Thyroid gland (tissue), 4 donors: ENCODE results near the gene HCFC1R1. TPM values are rescaled to one million over a fixed set of nuclear protein-coding genes. Genes with fewer than 3 reads are reported as not detected.
"Not testable (repeated sequence)": the region's sequence is repeated elsewhere in the genome, so short reads cannot be mapped to it uniquely, and the experiment has no call there.

ENCODE experiments used
- DNase-seq, 2 donors: peaks; one replicate each; pipeline ENCODE4 v3.0.0-alpha.2; 2019
- H3K27ac ChIP-seq, 3 donors: fragments of 200-600 bp; sonication (generic); 1 replicate in 2 of 3; 2 replicates in 1 of 3; pipeline ENCODE4 v1.5.1; 2016 to 2019; ENCODE audit warnings: mild to moderate bottlenecking in 1 of 3, moderate library complexity in 1 of 3
- H3K27me3 ChIP-seq: fragments of 200-600 bp; sonication (generic); one replicate; pipeline ENCODE4 v1.5.1; 2019
- H3K36me3 ChIP-seq, 2 donors: fragments of 200-600 bp; sonication (generic); one replicate each; pipeline ENCODE4 v1.5.1; 2016 to 2019
- H3K4me1 ChIP-seq, 2 donors: fragments of 200-600 bp; sonication (generic); one replicate each; pipeline ENCODE4 v1.5.1; 2017 to 2019
- H3K4me3 ChIP-seq, 3 donors: fragments of 200-600 bp; sonication (generic); replicated peaks in 1 of 3; 1 replicate in 2 of 3; 2 replicates in 1 of 3; pipeline ENCODE4 v1.5.1; 2016; ENCODE audit warnings: mild to moderate bottlenecking in 1 of 3
- H3K9me3 ChIP-seq: fragments of 200-600 bp; sonication (generic); one replicate; pipeline ENCODE4 v1.5.1; 2017
- CTCF ChIP-seq, 6 experiments: fragments of 200-600 bp in 3 of 6; fragments of 450-650 bp in 3 of 6; sonication (generic) in 3 of 6; IDR thresholded peaks; one replicate each; pipeline ENCODE4 v1.5.1; 2016 to 2019; ENCODE audit warnings: antibody characterized with exemption in 6 of 6, mild to moderate bottlenecking in 2 of 6, inconsistent platforms in 1 of 6, moderate library complexity in 1 of 6
- POLR2A ChIP-seq, 2 donors: fragments of 450-650 bp; IDR thresholded peaks; one replicate each; pipeline ENCODE4 v1.6.1; 2017; ENCODE audit warnings: antibody characterized with exemption in 2 of 2, mild to moderate bottlenecking in 2 of 2, moderate library complexity in 1 of 2
- whole genome bisulfite sequencing, 2 donors: methylation state at CpG; one replicate each; pipeline ENCODE4 v1.1.5; 2017; 5-methylcytosine and 5-hydroxymethylcytosine counted together
- intact Hi-C: fragments of 100-400 bp; cut with DNase I; formaldehyde crosslinking; loops from one replicate; pipeline ENCODE4 v1.15.1; 2023
- total RNA-seq, 4 donors: library from RNA; depleted of rRNA; stranded (reverse); fragments of >200 nt; gene quantifications; one replicate each; pipeline ENCODE4 v1.2.3, GENCODE V29; 2016

Gene HCFC1R1
- total RNA-seq, 4 donors from 2014 or later, result 10.1 to 51.7 (median 29.7) TPM

- H3K27me3 ChIP-seq, result no peaks in the 10 kb centered on the region
- H3K27ac ChIP-seq, result no peak overlapping the region
- 93 to 94% methylated on average over 4 to 6 of the region's 9 CpGs for WGBS, 2 donors
- DNase-seq, result no peak
- no peak overlapping the region for H3K4me3 ChIP-seq
- TF ChIP-seq CTCF (IDR thresholded peaks at IDR 0.05), result no peak
- TF ChIP-seq POLR2A (IDR thresholded peaks at IDR 0.05), result no peak
- intact Hi-C loops, result no loop called here
- peaks cover 0 to 21% of the 10 kb centered on the region in 2 donors for H3K4me1 ChIP-seq
- H3K9me3 ChIP-seq, result no peaks in the 10 kb centered on the region
- no peaks in the 10 kb centered on the region for H3K36me3 ChIP-seq
Measured at GRCh38 chr16:3070608-3071111, 46.9 kb upstream of the HCFC1R1 start.

- intact Hi-C loops, result loop anchor here (10.0 kb wide), 1 partner anchor 56 kb away; no protein-coding TSS in a partner anchor
- WGBS, 2 donors, result 95% methylated on average over 10 of the region's 11 CpGs
- H3K9me3 ChIP-seq, H3K27me3 ChIP-seq, DNase-seq, H3K36me3 ChIP-seq, H3K27ac ChIP-seq, H3K4me3 ChIP-seq: not testable (repeated sequence)
- peaks cover 0 to 34% of the 10 kb centered on the region in 2 donors for H3K4me1 ChIP-seq
Measured at GRCh38 chr16:3069146-3069545, 45.4 kb upstream of the HCFC1R1 start.

DNA sequence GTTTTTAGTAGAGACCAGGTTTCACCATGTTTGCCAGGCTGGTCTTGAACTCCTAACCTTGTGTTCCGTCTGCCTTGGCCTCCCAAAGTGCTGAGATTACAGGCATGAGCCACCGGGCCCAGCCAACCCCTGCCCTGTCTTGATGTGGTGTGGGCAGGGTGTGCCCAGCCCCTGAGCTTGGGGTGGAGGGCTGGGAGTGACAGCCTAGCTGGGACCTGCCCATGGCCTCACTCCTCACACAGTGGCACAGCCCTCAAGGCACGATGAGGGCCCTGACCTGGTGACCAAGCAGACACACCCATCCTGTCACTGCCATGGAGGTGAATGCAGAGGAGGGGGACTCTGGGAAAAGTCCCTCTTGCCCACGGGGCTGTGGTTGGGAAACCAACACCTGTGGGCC, 44.7 kb upstream of the HCFC1R1 start:
- WGBS, 2 donors, result 42 to 67% methylated on average over 2 to 3 of the region's 4 CpGs
- H3K4me1 ChIP-seq, result peaks cover 0 to 34% of the 10 kb centered on the region in 2 donors
- H3K4me3 ChIP-seq, result no peak overlapping the region
- no peaks in the 10 kb centered on the region for H3K36me3 ChIP-seq
- no peak for DNase-seq
- H3K27ac ChIP-seq, result peak overlapping the region in 1 of 3 donors; percentile 41
- H3K27me3 ChIP-seq, result no peaks in the 10 kb centered on the region
- intact Hi-C loops, result loop anchor here (10.0 kb wide), 1 partner anchor 56 kb away; no protein-coding TSS in a partner anchor
- TF ChIP-seq CTCF (IDR thresholded peaks at IDR 0.05) (no peak), POLR2A (IDR thresholded peaks at IDR 0.05) (no peak)
- no peaks in the 10 kb centered on the region for H3K9me3 ChIP-seq

DNA sequence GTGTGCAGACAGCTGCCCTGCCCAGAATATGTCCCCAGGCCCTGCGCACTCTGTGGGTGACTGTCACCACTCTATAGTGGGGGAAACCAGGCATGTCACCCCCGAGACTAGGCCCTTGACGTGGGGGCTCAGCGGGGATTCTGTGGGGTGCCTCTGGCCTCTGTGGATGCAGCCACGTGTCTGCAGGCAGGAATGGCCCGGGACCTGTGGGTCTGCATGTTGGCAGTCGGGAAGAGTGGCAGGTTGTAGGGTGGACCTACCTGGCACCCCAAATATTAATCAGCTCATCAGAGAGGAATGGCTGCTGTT, 42.7 kb upstream of the HCFC1R1 start:
- Histone ChIP-seq H3K36me3 (no peaks in the 10 kb centered on the region), H3K4me3 (peak overlapping the region in 1 of 3 donors; percentile 18), H3K27me3 (no peaks in the 10 kb centered on the region), H3K4me1 (peaks cover 0 to 34% of the 10 kb centered on the region in 2 donors), H3K9me3 (no peaks in the 10 kb centered on the region), H3K27ac (peak overlapping the region in 2 of 3 donors; percentile 71 to 76)
- TF ChIP-seq CTCF (IDR thresholded peaks at IDR 0.05) (no peak), POLR2A (IDR thresholded peaks at IDR 0.05) (no peak)
- WGBS, 2 donors, result 78% methylated on average over 6 of the region's 7 CpGs; no CpG with 5 or more reads in 1 of the 2 donors
- DNase-seq, result no peak
- intact Hi-C loops, result loop anchor here (10.0 kb wide), 1 partner anchor 58 kb away; no protein-coding TSS in a partner anchor

GRCh38 chr16:3065742-3066439, 42.1 kb upstream of the HCFC1R1 start:
- Histone ChIP-seq H3K27me3 (no peaks in the 10 kb centered on the region), H3K4me1 (peaks cover 0 to 34% of the 10 kb centered on the region in 2 donors), H3K27ac (peak overlapping the region in 2 of 3 donors; percentile 71 to 76), H3K4me3 (peak overlapping the region in 1 of 3 donors; percentile 18), H3K9me3 (no peaks in the 10 kb centered on the region), H3K36me3 (no peaks in the 10 kb centered on the region)
- no peak for DNase-seq
- TF ChIP-seq POLR2A (IDR thresholded peaks at IDR 0.05), result no peak
- no peak for TF ChIP-seq CTCF (IDR thresholded peaks at IDR 0.05)
- intact Hi-C loops, result loop anchor here (10.0 kb wide), 1 partner anchor 59 kb away; no protein-coding TSS in a partner anchor
- 74 to 78% methylated on average over 20 to 25 of the region's 26 CpGs for WGBS, 2 donors
